Mucosa of descending colon (tissue), 3 donors: Measurements from ENCODE around the gene TIMP2. TPM values are rescaled to one million over a fixed set of nuclear protein-coding genes. Genes with fewer than 3 reads are reported as not detected.

Source experiments
- ATAC-seq: fragments of 200-7000 bp; cut with Tn5 transposase; one replicate; pipeline ENCODE4 v1.9.1; 2020; ENCODE audit warnings: mild to moderate bottlenecking, moderate library complexity
- DNase-seq, 3 donors: peaks; one replicate each; pipeline ENCODE4 v3.0.0-alpha.2; 2020
- H3K36me3 ChIP-seq: fragments of 200-600 bp; one replicate; pipeline ENCODE4 v1.8.0; 2021; ENCODE audit warnings: low read depth, mild to moderate bottlenecking
- H3K4me1 ChIP-seq: fragments of 200-600 bp; one replicate; pipeline ENCODE4 v1.8.0; 2021; ENCODE audit warnings: low read depth, mild to moderate bottlenecking
- H3K4me3 ChIP-seq: fragments of 200-600 bp; one replicate; pipeline ENCODE4 v1.8.0; 2021; ENCODE audit warnings: mild to moderate bottlenecking
- H3K9me3 ChIP-seq: fragments of 200-600 bp; one replicate; pipeline ENCODE4 v1.8.0; 2021; ENCODE audit warnings: mild to moderate bottlenecking
- CTCF ChIP-seq: fragments of 200-600 bp; IDR thresholded peaks from one replicate; pipeline ENCODE4 v1.8.0; 2022; ENCODE audit warnings: antibody characterized with exemption, mild to moderate bottlenecking
- intact Hi-C, 2 donors: fragments of 100-400 bp; cut with DNase I in 1 of 2; cut with micrococcal nuclease in 1 of 2; formaldehyde crosslinking; loops; one replicate each; pipeline versions ENCODE4 v1.11.0 to v1.11.1; 2022; cut with DNase I, micrococcal nuclease
- total RNA-seq, 3 donors: library from RNA; stranded (reverse); fragmentation: NEBNext Ultra II Directional in 2 of 3; extraction: Animal tissue kit (Norgen Biotek cat#: 25700) in 2 of 3; gene quantifications; one replicate each; pipeline versions ENCODE4 v1.2.1 to v1.2.4, GENCODE V29; 2021 to 2023
- donor health status: DM: no; HTN: no; CAD: no; lungs with moderate emphysema.
- donor health status: DM: no; HTN: no; CAD: no.
- donor health status: DM: no; HTN: yes; CAD: no.

The TIMP2 gene
- total RNA-seq, 3 donors from 2014 or later = 44.9 to 268 (median 91.3) TPM

GRCh38 chr17:78898947-78899346 lies 26.2 kb downstream of the TIMP2 start:
- H3K4me1 ChIP-seq = no peaks in the 10 kb centered on the region
- no peak overlapping the region for H3K4me3 ChIP-seq
- ATAC-seq (no peak), DNase-seq (no peak)
- TF ChIP-seq CTCF = no peak
- H3K9me3 ChIP-seq = no peaks in the 10 kb centered on the region
- H3K36me3 ChIP-seq = no peaks in the 10 kb centered on the region
- intact Hi-C loops = no loop called here

- TF ChIP-seq CTCF = no peak
- no peak overlapping the region for H3K4me3 ChIP-seq
- no peaks in the 10 kb centered on the region for H3K36me3 ChIP-seq
- ATAC-seq = no peak
- no peaks in the 10 kb centered on the region for H3K4me1 ChIP-seq
- intact Hi-C loops = no loop called here
- no peak for DNase-seq
- no peaks in the 10 kb centered on the region for H3K9me3 ChIP-seq
These were observed 26.9 kb downstream of the TIMP2 start for GRCh38 chr17:78898075-78898836.

- H3K9me3 ChIP-seq = no peaks in the 10 kb centered on the region
- H3K4me1 ChIP-seq = peaks cover 2% of the 10 kb centered on the region
- intact Hi-C loops = no loop called here
- no peak for ATAC-seq
- no peak overlapping the region for H3K4me3 ChIP-seq
- TF ChIP-seq CTCF = no peak
- no peaks in the 10 kb centered on the region for H3K36me3 ChIP-seq
- no peak for DNase-seq
These were observed 27.5 kb downstream of the TIMP2 start for GRCh38 chr17:78897664-78898047.

- intact Hi-C loops = no loop called here
- ATAC-seq (no peak), DNase-seq (no peak)
- H3K4me3 ChIP-seq = no peak overlapping the region
- H3K4me1 ChIP-seq = peaks cover 5% of the 10 kb centered on the region
- TF ChIP-seq CTCF = no peak
- H3K9me3 ChIP-seq = no peaks in the 10 kb centered on the region
- H3K36me3 ChIP-seq = no peaks in the 10 kb centered on the region
These were observed 28.1 kb downstream of the TIMP2 start for GRCh38 chr17:78896834-78897663.

GRCh38 chr17:78896091-78896833 lies 28.9 kb downstream of the TIMP2 start:
- H3K9me3 ChIP-seq = no peaks in the 10 kb centered on the region
- H3K36me3 ChIP-seq = no peaks in the 10 kb centered on the region
- H3K4me3 ChIP-seq = no peak overlapping the region
- peak; percentile 9 for ATAC-seq
- intact Hi-C loops = no loop called here
- DNase-seq = no peak
- peaks cover 5% of the 10 kb centered on the region for H3K4me1 ChIP-seq
- no peak for TF ChIP-seq CTCF
